ELF-1 (cell line): ENCODE data around the gene TMEM80.
A peak's percentile ranks its signal among the peaks of the same experiment; 100 is the strongest.
"Not testable (repeated sequence)": the region's sequence is repeated elsewhere in the genome, so short reads cannot be mapped to it uniquely, and the experiment has no call there.

Experiments
- DNase-seq: peaks from one replicate; pipeline ENCODE4 v3.0.0-alpha.2; 2016; ENCODE audit warnings: low read depth, low spot score

TMEM80 gene

DNA sequence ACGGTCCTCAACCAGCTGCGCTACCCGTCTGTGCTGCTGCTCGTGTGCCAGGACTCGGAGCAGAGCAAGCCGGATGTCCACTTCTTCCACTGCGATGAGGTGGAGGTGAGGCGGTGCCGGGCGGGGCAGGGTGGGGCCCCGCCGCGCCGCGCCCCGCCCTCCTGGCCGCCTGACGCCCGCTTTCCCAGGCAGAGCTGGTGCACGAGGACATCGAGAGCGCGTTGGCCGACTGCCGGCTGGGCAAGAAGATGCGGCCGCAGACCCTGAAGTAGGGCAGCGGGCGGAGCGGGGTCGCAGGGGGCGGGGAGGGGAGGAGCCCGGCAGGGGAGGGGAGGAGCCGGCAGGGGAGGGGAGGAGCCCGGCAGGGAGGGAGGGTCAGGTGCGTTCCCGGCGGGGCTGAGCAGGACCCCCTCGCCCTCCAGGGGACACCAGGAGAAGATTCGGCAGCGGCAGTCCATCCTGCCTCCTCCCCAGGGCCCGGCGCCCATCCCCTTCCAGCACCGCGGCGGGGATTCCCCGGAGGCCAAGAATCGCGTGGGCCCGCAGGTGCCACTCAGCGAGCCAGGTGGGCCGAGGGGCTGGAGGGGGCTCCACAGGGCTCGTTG, 25.1 kb downstream of the TMEM80 start:
- DNase-seq: peak; percentile 67

DNA sequence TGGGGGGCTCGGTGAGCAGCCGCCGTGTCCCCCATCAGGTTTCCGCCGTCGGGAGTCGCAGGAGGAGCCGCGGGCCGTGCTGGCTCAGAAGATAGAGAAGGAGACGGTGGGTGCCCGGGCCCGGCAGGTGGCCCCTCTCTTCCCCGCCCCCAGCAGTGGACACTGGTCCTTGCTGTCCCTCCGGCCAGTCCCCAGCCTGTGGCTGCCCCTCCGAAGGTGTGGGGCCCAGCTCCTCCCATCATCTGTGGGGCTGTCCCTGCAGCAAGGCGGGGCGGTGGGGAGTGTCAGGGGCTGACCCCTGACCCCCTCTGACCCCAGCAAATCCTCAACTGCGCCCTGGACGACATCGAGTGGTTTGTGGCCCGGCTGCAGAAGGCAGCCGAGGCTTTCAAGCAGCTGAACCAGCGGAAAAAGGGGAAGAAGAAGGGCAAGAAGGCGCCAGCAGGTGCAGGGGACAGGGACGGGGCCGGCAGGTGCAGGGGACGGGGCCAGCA, 25.7 kb downstream of the TMEM80 start:
- DNase-seq: no peak

DNA sequence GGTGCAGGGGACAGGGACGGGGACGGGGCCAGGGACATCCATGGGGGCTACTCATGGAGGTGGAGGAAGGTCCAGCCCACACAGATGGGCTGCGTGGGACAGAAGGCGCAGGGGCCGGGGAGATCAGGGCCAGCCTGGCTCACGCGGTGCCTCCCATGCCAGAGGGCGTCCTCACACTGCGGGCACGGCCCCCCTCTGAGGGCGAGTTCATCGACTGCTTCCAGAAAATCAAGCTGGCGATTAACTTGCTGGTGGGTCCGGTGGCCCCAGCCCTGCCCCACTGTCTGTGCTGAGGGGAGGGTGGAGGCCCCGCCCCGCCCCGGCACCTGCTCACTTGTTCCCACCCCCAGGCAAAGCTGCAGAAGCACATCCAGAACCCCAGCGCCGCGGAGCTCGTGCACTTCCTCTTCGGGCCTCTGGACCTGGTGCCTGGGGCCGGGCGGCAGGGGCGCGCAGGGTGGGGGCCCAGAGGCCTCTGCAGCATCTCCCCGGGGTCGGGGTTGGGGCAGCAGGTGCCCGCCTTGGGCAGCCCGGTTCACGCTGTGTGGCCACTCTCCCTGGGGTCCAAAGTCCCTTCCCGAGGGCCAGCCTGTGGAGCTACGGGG, 26.2 kb downstream of the TMEM80 start:
- no peak for DNase-seq

DNA sequence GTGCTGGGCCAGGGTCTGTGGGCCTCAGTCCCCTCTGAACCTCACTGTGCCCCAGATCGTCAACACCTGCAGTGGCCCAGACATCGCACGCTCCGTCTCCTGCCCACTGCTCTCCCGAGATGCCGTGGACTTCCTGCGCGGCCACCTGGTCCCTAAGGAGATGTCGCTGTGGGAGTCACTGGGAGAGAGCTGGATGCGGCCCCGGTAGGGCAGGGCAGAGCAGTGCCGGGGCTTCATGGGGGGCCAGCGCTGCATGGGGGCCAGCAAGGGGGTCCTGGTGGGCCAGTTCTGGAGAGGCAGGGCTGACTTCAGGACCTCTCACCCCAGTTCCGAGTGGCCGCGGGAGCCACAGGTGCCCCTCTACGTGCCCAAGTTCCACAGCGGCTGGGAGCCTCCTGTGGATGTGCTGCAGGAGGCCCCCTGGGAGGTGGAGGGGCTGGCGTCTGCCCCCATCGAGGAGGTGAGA, 26.8 kb downstream of the TMEM80 start:
- no peak for DNase-seq

DNA sequence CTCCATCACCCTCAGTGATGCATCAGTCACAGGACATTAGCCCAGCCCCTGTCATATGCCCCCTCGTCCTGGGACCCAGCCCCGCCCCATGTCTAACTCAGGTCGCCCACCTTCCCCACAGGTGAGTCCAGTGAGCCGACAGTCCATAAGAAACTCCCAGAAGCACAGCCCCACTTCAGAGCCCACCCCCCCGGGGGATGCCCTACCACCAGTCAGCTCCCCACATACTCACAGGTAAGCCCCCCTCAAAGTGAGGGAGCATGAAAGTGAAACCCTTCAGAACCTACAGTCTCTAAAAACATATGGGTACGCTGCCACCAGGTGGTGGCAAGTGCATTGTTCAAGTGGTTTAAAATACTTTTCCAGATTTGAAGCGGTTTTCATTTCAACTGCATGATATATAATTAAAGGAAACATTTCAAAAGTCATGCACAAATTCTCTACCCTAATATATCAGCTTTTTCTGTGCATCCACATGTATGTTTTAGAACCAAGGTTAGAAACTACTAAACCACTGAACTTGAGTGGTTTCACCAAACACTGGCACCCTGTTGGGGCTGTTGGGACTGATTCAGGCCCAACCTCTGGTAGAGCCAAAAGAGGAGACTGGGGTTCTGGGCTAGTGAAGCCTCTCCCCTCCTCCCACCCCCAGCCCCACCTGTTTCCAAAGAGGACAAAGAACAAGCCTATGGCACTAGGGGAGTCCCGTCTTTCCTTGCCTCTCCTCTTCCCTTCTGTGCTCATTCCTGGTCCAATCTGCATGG, 27.7 kb downstream of the TMEM80 start:
- DNase-seq: no peak

DNA sequence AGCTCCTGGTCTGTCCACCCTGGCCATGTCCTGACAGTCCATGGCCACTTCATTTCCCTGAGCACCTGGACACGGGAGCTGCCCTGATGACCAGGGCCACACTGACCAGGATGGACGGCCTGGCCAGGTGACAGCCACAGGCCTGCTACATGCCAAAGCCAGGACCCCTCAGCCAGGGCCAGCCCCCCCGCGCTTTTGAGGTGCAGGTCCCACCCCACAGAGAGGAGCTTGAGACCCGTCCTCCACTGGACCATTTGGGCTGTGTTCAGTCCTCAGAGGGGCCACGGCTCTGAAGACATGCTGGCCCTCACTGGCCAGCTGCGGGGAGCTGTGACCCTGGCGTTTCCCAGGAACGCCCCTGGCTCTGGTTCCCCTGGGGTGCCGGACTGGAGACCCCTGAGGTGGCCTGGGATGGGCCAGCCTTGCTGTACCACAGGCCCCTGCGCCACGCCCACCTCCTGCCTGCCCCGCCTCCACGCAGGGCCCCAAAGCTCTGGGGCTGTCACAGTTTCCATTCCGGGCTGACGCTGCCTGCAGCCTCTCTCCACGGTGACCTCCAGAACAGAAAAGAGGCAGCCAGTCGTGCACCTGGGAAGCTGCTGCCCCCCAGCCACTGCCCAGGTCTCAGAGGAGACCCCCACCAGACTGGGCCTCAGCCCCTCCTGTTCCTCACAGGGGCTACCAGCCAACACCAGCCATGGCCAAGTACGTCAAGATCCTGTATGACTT, 28.6 kb downstream of the TMEM80 start:
- DNase-seq: no peak

DNA sequence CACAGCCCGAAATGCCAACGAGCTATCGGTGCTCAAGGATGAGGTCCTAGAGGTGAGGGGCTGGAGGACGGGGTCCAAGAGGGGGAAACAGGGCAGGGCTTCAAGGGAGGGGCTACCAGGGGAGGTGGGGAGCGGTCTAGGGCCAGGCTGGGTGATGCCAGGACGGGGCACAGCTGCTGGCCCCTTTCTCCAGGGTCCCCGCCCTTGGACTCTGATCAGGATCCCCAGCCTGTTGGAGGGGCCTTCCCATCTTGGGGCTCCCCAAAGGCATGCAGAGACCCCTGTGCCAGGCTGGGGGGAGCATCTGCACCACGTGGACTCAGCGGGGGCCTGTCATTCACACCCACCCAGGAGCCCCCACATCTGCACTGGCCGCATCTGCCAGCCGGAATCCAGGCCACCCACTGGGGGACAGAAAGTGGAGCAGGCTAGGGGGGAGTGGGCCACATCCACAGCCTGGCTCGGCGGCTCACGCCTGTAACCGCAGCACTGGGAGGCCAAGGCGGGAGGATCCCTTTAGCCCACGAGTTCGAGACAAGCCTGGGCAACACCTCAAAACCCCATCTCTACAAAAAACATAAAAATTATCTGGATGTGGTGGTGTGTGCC, 29.3 kb downstream of the TMEM80 start:
- no peak for DNase-seq

DNA sequence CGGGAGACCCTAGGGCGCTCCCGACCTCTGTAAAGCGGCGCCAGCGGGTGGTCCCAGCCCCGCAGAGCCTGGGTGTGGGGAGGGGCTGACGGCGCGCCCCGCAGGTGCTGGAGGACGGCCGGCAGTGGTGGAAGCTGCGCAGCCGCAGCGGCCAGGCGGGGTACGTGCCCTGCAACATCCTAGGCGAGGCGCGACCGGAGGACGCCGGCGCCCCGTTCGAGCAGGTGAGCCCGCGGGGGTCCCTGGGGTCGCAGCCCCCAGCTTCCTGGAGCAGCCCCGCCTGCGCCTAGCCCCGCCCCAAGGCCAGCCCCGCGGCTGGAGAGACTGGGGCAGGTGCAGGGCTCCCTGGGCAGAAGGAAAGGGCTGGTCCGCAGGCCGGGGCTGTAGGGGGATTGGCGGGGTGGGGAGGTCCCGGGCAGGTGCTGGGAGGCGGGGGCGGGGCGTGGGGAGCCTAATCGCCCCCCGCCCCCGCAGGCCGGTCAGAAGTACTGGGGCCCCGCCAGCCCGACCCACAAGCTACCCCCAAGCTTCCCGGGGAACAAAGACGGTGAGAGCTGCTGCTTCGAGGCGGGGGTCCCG, 30.1 kb downstream of the TMEM80 start:
- DNase-seq: no peak

DNA sequence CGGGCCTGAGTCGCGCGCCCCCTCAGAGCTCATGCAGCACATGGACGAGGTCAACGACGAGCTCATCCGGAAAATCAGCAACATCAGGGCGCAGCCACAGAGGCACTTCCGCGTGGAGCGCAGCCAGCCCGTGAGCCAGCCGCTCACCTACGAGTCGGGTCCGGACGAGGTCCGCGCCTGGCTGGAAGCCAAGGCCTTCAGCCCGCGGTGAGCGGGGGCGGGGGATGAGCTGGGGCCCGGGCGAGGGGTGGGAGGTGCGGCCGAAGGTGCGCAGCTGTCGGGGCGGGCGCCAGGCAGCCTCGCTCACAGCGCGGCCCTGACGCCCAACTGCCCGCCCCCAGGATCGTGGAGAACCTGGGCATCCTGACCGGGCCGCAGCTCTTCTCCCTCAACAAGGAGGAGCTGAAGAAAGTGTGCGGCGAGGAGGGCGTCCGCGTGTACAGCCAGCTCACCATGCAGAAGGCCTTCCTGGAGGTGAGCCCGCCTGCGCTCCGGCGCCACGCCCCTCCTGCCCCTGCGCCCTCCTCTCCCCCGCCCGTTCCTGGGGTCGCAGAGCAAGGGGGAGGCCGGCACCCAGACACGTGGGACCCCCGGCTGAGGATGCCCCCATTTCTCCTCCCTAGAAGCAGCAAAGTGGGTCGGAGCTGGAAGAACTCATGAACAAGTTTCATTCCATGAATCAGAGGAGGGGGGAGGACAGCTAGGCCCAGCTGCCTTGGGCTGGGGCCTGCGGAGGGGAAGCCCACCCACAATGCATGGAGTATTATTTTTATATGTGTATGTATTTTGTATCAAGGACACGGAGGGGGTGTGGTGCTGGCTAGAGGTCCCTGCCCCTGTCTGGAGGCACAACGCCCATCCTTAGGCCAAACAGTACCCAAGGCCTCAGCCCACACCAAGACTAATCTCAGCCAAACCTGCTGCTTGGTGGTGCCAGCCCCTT, 30.9 kb downstream of the TMEM80 start:
- DNase-seq: no peak

DNA sequence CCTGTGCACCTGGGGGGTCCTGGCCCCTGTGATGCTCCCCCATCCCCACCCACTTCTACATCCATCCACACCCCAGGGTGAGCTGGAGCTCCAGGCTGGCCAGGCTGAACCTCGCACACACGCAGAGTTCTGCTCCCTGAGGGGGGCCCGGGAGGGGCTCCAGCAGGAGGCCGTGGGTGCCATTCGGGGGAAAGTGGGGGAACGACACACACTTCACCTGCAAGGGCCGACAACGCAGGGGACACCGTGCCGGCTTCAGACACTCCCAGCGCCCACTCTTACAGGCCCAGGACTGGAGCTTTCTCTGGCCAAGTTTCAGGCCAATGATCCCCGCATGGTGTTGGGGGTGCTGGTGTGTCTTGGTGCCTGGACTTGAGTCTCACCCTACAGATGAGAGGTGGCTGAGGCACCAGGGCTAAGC, 31.7 kb downstream of the TMEM80 start:
- no peak for DNase-seq

DNA sequence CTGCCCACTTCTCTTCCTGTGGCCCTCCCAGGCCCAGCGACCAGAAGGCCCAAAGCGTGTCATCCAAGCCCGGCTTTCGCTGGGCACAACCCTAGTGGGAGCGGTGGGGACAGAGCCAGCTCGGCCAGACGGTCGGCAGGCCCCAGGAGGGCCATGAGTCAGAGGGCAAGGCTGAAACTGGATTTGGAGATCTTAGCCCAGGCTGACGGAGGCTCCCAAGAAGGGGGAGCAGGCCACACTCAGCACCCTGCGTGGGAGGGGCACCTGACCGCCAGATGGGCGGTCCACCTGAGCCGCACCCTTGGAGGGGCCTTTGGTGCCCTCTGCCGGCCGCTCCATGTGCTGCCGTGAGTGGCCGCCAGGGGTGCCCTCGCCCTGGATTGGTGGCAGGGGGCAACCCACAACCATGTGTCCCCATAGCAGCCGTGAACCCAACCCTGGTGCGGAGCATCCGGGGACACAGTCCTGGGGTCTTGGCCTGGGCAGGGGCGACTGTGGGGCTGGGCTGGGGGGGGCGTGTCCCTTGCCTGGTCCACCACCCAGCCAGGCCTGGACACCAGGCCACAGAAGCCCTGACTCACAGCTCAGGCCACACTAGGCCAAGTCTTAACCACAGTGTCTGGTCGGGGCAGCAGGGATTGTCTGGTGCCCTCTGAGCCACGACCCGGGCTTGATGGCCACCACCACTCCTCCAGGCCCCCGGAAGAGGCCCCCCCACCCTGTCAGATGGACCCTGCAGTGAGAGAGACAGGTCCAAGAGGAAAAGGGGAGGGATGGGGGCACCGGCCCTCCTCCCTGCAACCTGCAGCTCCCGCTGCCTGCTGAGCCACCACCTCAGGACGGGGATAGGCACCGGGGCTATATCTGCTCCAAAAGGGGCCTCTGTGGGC, 32.5 kb downstream of the TMEM80 start:
- DNase-seq: peak; percentile 87

DNA sequence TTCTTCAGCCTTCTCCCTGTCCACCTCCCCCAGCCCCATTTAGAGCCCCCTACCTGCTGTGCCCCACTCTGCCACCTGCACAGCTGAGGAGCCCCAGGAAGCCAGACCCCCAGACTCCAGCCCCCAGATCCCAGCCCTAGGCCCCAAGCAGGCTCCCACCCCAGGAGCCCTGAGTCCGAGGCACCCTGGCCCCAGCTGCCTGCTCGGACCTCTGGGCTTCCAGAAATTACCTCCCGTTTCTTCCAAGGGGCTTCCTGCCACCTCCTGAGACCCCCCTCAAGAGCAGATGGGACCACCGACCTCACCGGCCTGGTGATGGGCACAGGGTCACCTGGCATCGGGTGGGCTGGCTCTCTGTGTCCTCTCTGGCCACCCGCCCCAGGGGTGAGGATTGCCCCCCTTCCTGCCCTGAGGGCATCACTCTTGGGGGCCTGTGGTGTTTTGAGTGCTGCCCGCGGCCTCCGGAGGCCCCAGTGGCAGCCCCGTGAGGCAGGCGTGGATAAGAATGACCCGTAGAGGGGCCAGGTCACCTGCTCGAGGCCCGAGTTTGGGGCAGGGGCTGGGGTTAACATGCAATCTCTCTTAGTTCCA, 33.4 kb downstream of the TMEM80 start:
- no peak for DNase-seq

DNA sequence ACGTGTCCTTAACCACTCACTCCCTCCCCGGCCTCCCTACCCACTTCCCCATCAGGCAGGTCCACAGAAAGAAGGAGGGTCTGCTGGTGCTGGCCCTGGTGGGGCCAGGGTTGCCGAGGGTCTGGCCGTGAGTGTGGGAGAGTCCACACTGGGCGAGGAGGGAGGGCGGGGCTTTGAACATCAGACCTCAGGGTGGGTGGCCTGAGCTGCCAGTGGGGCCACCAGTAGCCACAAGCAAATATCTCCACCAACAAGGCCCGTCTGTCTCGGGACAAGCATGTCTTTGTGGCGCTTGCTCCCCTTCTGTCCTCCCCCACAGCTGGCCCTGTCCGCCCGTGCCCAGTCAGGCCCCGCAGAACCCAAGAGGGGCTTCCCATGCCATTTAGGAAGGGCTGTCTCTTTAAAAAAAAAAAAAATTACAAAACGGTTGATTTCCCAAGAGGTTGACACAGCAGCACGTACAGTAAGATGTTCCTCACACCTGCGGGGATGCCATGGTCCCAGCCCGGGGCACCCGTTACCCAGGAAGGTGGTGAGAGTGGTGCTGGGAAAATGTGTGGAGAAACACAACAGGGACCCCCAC, 34.0 kb downstream of the TMEM80 start:
- DNase-seq: no peak

DNA sequence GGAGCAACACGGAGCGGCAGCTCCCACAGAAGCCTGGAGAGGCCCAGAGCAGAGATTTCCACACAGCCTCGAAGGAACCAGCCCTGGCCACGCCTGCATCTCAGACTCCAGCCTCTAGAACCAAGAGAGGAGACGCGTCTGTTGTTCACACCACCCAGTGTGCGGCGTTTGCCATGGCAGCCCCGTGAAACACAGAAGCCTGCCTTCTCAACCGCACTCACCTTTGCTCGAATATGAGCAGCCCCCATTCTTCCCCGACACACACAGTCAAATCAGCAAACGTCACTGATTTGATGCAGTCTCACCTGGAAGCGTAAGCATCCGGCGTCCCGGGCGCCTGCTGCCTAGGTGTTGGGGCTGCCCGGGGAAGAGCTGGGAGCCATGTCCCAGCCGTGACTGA, 37.5 kb downstream of the TMEM80 start:
- DNase-seq: no peak

DNA sequence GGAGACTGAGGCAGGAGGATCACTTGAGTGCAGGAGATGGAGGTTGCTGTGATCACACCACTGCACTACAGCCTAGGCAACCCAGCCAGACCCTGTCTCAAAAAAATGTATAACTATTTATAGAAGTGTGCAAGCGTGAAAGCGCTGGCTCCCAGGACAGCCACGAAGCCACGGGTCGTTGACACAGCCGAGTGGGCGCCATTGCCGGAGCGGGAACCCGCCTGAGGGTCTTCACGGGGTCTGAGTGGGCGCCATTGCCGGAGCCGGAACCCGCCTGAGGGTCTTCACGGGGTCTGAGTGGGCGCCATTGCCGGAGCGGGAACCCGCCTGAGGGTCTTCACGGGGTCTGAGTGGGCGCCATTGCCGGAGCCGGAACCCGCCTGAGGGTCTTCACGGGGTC, 38.9 kb downstream of the TMEM80 start:
- not testable (repeated sequence) for DNase-seq

DNA sequence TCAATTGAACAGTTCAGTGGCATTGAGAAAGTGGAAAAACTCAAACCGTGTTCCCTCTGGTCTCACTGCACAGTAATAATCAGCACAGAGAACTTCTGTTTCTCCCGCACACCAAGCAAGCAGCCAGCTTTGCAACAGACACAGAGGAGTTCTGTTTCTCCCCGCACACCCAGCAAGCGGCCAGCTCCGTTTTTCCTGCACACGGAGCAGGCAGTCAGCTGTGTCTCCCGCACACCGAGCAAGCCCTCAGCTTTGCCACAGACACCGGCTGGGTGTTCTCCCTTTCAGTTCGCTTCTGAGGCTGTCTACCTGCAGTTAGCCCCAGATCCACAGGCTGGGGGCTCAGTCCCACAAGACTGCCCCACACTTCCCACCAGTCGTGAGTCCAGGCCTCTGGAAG, 41.8 kb downstream of the TMEM80 start:
- DNase-seq: no peak

DNA sequence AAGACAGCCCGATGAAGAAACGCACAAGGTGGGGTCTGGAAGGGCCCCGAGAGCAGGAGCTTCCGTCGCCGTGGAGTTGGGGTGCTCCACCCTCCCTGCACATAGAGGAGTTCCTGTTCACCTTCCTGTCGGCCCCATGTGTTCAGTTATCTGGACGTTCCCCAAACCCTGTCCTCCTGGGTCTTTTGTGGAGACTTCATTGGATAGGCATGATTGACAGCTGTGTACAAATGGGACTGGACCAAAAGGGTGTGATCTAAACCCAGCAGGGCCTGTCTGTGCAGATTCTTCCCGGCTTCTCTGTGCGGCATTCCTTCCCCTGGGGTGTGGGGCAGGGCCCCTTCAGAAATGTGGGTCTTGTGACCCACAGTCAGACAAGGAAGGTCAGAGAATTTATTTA, 42.3 kb downstream of the TMEM80 start:
- peak; percentile 61 for DNase-seq

DNA sequence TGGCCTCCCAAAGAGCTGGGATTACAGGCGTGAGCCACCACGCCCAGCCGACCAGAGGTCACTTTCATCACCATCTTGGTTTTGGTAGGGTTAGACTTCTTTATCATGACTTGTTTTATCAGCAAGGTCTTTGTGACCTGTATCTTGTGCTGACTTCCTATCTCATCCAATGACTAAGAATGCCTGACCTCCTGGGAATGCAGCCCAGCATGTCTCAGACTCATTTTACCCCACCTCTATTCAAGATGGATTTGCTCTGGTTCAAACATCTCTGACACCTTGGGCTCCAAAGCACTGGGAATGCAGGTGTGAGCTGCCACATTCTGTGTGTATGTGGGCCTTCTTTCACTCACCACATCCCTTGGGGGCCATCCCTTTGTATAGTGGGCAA, 46.5 kb downstream of the TMEM80 start:
- no peak for DNase-seq
